ENCODE data around the gene RMDN2.
"Not testable (repeated sequence)": the region's sequence is repeated elsewhere in the genome, so short reads cannot be mapped to it uniquely, and the experiment has no call there.

RMDN2 gene

DNA sequence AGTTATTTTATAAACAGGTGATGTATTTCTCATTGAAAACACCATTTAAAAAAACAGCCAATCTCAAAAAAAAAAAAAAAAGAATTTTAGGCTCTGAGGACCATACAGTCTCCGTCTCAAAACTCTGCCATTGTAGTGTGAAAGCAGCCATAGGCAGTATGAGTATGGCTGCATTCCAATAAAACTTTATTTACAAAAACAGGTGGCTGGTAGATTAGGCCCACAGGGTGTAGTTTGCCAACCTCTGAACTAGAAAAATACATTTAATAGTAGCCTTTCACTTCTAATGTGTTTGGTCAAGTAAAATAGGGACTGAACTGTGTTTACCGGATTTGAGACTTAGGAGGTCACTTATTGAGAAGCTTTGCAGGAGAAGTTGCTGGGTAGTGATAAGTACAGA is 19.2 kb downstream of the RMDN2 start:
- no peak overlapping the region for H3K9ac ChIP-seq (ENCODE audit: low read length)
- H4K20me1 ChIP-seq (ENCODE audit: insufficient read depth, low read length) = no peaks in the 10 kb centered on the region
- no peaks in the 10 kb centered on the region for H3K36me3 ChIP-seq (replicated peaks; ENCODE audit: low read depth, low read length)
- no peak overlapping the region for H3K4me3 ChIP-seq (ENCODE audit: low read length)
- H3K4me1 ChIP-seq (ENCODE audit: low read length) = no peaks in the 10 kb centered on the region
- H3K4me2 ChIP-seq (ENCODE audit: low read length) = no peak overlapping the region
- TF ChIP-seq, protein P1, sequence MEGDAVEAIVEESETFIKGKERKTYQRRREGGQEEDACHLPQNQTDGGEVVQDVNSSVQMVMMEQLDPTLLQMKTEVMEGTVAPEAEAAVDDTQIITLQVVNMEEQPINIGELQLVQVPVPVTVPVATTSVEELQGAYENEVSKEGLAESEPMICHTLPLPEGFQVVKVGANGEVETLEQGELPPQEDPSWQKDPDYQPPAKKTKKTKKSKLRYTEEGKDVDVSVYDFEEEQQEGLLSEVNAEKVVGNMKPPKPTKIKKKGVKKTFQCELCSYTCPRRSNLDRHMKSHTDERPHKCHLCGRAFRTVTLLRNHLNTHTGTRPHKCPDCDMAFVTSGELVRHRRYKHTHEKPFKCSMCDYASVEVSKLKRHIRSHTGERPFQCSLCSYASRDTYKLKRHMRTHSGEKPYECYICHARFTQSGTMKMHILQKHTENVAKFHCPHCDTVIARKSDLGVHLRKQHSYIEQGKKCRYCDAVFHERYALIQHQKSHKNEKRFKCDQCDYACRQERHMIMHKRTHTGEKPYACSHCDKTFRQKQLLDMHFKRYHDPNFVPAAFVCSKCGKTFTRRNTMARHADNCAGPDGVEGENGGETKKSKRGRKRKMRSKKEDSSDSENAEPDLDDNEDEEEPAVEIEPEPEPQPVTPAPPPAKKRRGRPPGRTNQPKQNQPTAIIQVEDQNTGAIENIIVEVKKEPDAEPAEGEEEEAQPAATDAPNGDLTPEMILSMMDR (IDR thresholded peaks at IDR 0.05; ENCODE audit: low read depth, low read length) = no peak
- TF ChIP-seq EZH2phosphoT487 (IDR thresholded peaks at IDR 0.05; ENCODE audit: low read depth) = no peak
- H3K79me2 ChIP-seq (ENCODE audit: low read length) = no peaks in the 10 kb centered on the region
- no peaks in the 10 kb centered on the region; the same call in 1 of the 2 replicates for H3K9me3 ChIP-seq (ENCODE audit: insufficient read depth, low read length)
- H3K27ac ChIP-seq (ENCODE audit: low read length) = no peak overlapping the region
- no peaks in the 10 kb centered on the region for H3K27me3 ChIP-seq (ENCODE audit: low read depth, low read length)
- no peak overlapping the region for H2AFZ ChIP-seq (ENCODE audit: low read depth, low read length)

DNA sequence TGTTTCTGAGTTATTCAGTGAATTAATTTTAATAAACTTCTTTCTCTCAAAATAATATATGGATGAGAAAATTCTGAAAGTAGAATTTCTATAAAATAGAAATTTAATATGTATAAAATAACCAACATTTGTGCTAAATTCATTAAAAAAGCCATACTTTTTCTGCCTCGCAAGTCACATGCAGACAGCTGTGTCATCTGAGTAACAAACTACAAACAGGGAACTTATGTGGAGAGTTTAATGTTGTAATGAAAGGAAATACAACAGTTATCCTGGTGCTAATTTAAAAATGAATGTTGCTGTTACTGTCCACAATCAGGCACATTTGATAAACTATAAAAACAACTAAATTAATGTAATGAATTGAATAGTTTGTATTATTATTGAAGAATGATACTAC is 22.2 kb downstream of the RMDN2 start:
- H3K9me3 ChIP-seq (ENCODE audit: insufficient read depth, low read length) = no peaks in the 10 kb centered on the region; the same call in 1 of the 2 replicates
- no peaks in the 10 kb centered on the region for H3K79me2 ChIP-seq (ENCODE audit: low read length)
- H3K9ac ChIP-seq (ENCODE audit: low read length) = no peak overlapping the region
- no peaks in the 10 kb centered on the region for H3K27me3 ChIP-seq (ENCODE audit: low read depth, low read length)
- TF ChIP-seq EZH2phosphoT487 (IDR thresholded peaks at IDR 0.05; ENCODE audit: low read depth) = no peak
- TF ChIP-seq, protein P1 (IDR thresholded peaks at IDR 0.05; ENCODE audit: low read depth, low read length) = no peak
- no peak overlapping the region for H3K27ac ChIP-seq (ENCODE audit: low read length)
- no peaks in the 10 kb centered on the region for H3K36me3 ChIP-seq (replicated peaks; ENCODE audit: low read depth, low read length)
- H3K4me2 ChIP-seq (ENCODE audit: low read length) = no peak overlapping the region
- H2AFZ ChIP-seq (ENCODE audit: low read depth, low read length) = no peak overlapping the region
- no peaks in the 10 kb centered on the region for H3K4me1 ChIP-seq (ENCODE audit: low read length)
- H3K4me3 ChIP-seq (ENCODE audit: low read length) = no peak overlapping the region
- no peaks in the 10 kb centered on the region for H4K20me1 ChIP-seq (ENCODE audit: insufficient read depth, low read length)

DNA sequence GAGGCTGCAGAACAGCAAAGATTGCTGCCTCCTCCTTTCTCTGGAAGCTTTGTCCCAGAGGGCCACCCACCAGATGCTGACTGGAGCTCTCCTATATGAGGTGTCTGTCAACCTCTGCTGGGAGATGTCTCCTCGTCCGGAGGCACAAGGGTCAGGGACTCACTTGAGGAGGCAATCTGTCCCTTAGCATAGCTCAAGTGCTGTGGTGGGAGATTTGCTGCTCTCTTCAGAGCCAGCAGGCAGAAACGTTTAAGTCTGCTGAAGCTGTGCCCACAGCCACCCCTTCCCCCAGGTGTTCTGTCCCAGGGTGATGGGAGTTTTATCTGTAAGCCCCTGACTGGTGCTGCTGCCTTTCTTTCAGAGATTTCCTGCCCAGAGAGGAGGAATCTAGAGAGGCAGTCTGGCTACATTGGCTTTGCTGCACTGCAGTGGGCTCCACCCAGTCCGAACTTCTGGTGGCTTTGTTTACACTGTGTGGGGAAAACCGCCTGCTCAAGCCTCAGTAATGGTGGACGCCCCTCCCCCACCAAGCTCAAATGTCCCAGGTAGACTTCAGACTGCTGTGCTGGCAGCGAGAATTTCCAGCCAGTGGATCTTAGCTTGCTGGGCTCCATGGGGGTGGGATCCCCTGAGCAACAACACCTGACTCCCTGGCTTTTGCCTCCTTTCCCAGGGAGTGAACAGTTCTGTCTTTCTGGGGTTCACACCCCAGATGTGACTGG is 37.1 kb downstream of the RMDN2 start:
- not testable (repeated sequence) for H3K27me3 ChIP-seq (ENCODE audit: low read depth, low read length); H3K4me1 ChIP-seq (ENCODE audit: low read length); H3K36me3 ChIP-seq (replicated peaks; ENCODE audit: low read depth, low read length); H3K4me2 ChIP-seq (ENCODE audit: low read length); H3K9ac ChIP-seq (ENCODE audit: low read length); H3K9me3 ChIP-seq (ENCODE audit: insufficient read depth, low read length); H4K20me1 ChIP-seq (ENCODE audit: insufficient read depth, low read length); H3K4me3 ChIP-seq (ENCODE audit: low read length); H2AFZ ChIP-seq (ENCODE audit: low read depth, low read length); H3K79me2 ChIP-seq (ENCODE audit: low read length); H3K27ac ChIP-seq (ENCODE audit: low read length)

DNA sequence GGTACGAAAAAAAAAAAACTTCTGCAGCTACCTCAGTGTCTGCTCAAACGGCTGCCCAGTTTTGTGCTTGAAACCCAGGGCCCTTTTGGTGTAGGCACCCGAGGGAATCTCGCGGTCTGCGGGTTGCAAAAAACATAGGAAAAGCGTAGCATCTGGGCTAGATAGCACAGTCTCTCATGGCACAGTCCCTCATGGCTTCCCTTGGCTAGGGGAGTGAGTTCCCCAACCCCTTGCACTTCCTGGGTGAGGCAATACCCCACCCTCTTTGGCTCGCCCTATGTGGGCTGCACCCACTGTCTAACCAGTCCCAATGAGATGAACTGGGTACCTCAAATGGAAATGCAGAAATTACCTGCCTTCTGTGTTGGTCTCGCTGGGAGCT is 37.6 kb downstream of the RMDN2 start:
- not testable (repeated sequence) for H4K20me1 ChIP-seq (ENCODE audit: insufficient read depth, low read length); H3K4me3 ChIP-seq (ENCODE audit: low read length); H3K79me2 ChIP-seq (ENCODE audit: low read length); H3K27me3 ChIP-seq (ENCODE audit: low read depth, low read length); H3K4me1 ChIP-seq (ENCODE audit: low read length); H3K9ac ChIP-seq (ENCODE audit: low read length); H3K36me3 ChIP-seq (replicated peaks; ENCODE audit: low read depth, low read length); H3K4me2 ChIP-seq (ENCODE audit: low read length); H2AFZ ChIP-seq (ENCODE audit: low read depth, low read length); H3K9me3 ChIP-seq (ENCODE audit: insufficient read depth, low read length); H3K27ac ChIP-seq (ENCODE audit: low read length)

DNA sequence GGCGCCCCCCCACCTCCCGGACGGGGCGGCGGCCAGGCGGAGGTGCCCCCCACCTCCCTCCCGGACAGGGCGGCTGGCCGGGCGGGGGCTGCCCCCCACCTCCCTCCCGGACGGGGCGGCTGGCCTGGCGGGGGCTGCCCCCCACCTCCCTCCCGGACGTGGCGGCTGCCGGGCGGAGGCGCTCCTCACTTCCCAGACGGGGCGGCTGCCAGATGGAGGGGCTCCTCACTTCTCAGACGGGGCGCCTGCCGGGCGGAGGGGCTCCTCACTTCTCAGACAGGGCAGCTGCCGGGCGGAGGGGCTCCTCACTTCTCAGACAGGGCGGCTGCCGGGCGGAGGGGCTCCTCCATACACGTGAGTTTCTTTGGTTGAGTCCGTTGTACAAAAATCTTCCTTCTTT is 38.8 kb downstream of the RMDN2 start:
- not testable (repeated sequence) for H3K27me3 ChIP-seq (ENCODE audit: low read depth, low read length); H3K36me3 ChIP-seq (replicated peaks; ENCODE audit: low read depth, low read length); H3K9me3 ChIP-seq (ENCODE audit: insufficient read depth, low read length); H3K4me2 ChIP-seq (ENCODE audit: low read length); H3K79me2 ChIP-seq (ENCODE audit: low read length); H3K9ac ChIP-seq (ENCODE audit: low read length); H3K4me3 ChIP-seq (ENCODE audit: low read length); H2AFZ ChIP-seq (ENCODE audit: low read depth, low read length); H3K4me1 ChIP-seq (ENCODE audit: low read length); H4K20me1 ChIP-seq (ENCODE audit: insufficient read depth, low read length); H3K27ac ChIP-seq (ENCODE audit: low read length)

Measured in OCI-LY3 (cell line).